GM19372 (cell line): ENCODE measurements around the gene FRMPD4.
"Not testable (repeated sequence)": the region's sequence is repeated elsewhere in the genome, so short reads cannot be mapped to it uniquely, and the experiment has no call there.

Source experiments
- ATAC-seq: cut with Tn5 transposase; IDR thresholded peaks from one replicate; pipeline ENCODE4 v1.9.1; 2021; ENCODE audit warnings: mild to moderate bottlenecking, low read depth, moderate library complexity; ENCODE audit not compliant: unreplicated experiment

The FRMPD4 gene

GRCh38 chrX:12494400-12495138, 356.3 kb downstream of the FRMPD4 start:
- ATAC-seq, result no peak

GRCh38 chrX:12496343-12496742, 358.1 kb downstream of the FRMPD4 start:
- ATAC-seq, result no peak

GRCh38 chrX:12497832-12498591, 359.7 kb downstream of the FRMPD4 start:
- no peak for ATAC-seq

GRCh38 chrX:12505127-12505526, 366.9 kb downstream of the FRMPD4 start:
- ATAC-seq, result no peak

- peak; percentile 88 for ATAC-seq
These were observed 377.1 kb downstream of the FRMPD4 start for GRCh38 chrX:12515384-12515783.

GRCh38 chrX:12526306-12526705, 388.0 kb downstream of the FRMPD4 start:
- ATAC-seq, result no peak

GRCh38 chrX:12538096-12538495, 399.8 kb downstream of the FRMPD4 start:
- not testable (repeated sequence) for ATAC-seq

- not testable (repeated sequence) for ATAC-seq
These were observed 404.0 kb downstream of the FRMPD4 start for GRCh38 chrX:12542251-12542650.

GRCh38 chrX:12548341-12548740, 410.1 kb downstream of the FRMPD4 start:
- no peak for ATAC-seq

- no peak for ATAC-seq
These were observed 410.5 kb downstream of the FRMPD4 start for GRCh38 chrX:12548746-12549145.

- no peak for ATAC-seq
These were observed 415.9 kb downstream of the FRMPD4 start for GRCh38 chrX:12554206-12554605.

- ATAC-seq, result no peak
These were observed 424.8 kb downstream of the FRMPD4 start for GRCh38 chrX:12563121-12563520.

- no peak for ATAC-seq
These were observed 425.9 kb downstream of the FRMPD4 start for GRCh38 chrX:12564221-12564620.

- no peak for ATAC-seq
These were observed 429.6 kb downstream of the FRMPD4 start for GRCh38 chrX:12567857-12568256.

- peak; percentile 49 for ATAC-seq
These were observed 432.7 kb downstream of the FRMPD4 start for GRCh38 chrX:12570859-12571501.

- no peak for ATAC-seq
These were observed 441.0 kb downstream of the FRMPD4 start for GRCh38 chrX:12579311-12579710.

- no peak for ATAC-seq
These were observed 442.3 kb downstream of the FRMPD4 start for GRCh38 chrX:12580548-12580947.

- ATAC-seq, result no peak
These were observed 443.3 kb downstream of the FRMPD4 start for GRCh38 chrX:12581546-12581945.

GRCh38 chrX:12582649-12583048, 444.4 kb downstream of the FRMPD4 start:
- no peak for ATAC-seq

GRCh38 chrX:12583543-12583942, 445.3 kb downstream of the FRMPD4 start:
- ATAC-seq, result no peak

GRCh38 chrX:12595720-12596119, 457.4 kb downstream of the FRMPD4 start:
- ATAC-seq, result no peak
